Glomerular visceral epithelial cell (primary cell): ENCODE measurements around the gene KCNMA1.

Experiments used
- DNase-seq: peaks from one replicate; pipeline ENCODE4 v3.0.0-alpha.2; 2016; ENCODE audit errors: extremely low spot score

Gene KCNMA1

DNA sequence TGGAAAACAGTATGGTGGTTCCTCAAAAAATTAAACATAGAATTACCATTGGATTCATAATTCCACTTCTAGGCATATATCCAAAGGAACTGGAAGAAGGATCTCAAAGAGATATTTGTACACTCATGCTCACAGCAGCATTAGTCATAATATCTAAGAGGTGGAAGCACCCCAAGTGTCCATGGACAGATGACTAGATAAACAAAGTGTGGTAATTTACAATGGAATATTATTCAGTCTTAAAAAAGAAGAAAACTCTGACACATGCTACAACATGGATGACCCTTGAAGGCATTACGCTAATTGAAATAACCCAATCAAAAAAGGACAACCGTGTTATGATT, 594.2 kb downstream of the KCNMA1 start:
- no peak for DNase-seq

DNA sequence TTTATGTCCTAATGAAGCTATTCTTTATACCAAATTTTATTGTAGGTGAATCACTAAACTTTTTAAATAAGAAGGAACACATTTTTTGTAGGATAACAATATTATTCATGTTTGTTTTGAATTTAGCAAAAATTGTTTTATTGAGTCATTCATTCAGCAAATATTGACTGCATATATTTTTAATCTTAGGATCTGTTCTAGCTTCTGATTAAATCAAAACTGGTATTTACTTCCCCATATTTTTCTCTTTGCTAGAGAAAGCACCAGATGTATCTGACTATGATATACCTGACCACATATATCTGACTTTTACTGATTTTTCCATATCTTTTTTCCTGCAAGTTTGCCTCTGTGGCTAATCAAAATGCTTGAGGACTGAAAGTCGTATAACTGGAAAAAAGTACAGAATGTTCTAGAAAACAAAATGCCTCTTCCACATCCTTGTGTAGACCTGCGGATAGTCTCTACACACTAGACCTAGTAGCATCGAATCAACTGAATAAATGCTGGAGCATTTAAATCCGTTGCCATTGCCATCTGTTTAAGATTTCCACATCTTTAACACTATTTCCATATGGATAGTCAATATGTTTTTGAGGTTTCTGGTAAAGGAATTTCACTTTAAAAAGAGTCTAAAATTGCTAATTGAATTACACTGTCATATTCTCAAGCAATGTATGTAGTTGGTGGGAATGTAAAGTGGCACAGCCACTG, 594.7 kb downstream of the KCNMA1 start:
- no peak for DNase-seq

DNA sequence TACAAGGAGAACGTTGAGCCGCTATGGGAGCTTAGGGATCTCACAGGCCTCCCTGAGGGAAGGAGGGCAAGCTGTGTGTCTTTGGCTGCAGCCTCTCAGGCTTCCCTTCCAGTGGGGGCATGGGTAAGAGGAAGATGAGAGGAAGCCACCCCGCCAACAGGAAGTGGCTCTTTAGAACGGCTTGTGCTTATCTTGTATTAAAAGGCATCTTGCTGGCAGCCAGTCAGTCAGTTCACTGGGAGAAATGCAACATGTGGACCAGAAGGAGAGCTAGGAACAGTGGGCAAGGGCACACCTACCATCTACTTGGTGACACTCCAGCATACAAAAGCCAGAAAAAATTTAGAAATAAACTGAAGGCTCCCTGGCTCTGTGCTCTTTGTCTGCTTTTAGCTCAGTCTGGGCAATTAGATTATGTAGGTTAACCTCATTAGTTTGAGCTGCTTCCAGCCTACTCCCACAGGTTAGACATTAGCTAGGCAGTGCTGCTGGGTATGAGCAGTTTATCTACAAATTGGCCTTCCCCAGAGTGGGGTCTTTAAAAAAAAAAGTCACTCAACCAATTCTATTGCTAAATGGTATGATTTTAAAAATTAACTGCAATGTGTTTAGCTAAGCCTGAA, 595.9 kb downstream of the KCNMA1 start:
- no peak for DNase-seq

DNA sequence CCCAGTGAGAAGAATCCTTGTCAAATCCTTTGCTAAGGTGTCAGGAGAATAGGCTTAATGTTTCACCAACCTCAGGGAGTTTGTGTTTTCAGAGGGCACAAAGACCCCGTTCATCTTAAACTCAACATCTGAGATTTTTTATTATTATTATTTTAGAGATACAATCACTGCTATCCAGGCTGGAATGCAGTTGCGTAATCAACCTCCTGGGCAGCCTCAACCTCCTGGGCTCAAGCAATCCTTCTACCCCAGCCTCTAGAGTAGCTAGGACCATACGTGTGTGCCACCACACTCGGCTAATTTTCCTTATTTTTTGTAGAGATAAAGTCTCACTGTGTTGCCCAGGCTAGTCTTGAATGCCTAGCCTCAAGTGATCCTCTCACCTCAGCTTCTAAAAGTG, 599.2 kb downstream of the KCNMA1 start:
- no peak for DNase-seq

DNA sequence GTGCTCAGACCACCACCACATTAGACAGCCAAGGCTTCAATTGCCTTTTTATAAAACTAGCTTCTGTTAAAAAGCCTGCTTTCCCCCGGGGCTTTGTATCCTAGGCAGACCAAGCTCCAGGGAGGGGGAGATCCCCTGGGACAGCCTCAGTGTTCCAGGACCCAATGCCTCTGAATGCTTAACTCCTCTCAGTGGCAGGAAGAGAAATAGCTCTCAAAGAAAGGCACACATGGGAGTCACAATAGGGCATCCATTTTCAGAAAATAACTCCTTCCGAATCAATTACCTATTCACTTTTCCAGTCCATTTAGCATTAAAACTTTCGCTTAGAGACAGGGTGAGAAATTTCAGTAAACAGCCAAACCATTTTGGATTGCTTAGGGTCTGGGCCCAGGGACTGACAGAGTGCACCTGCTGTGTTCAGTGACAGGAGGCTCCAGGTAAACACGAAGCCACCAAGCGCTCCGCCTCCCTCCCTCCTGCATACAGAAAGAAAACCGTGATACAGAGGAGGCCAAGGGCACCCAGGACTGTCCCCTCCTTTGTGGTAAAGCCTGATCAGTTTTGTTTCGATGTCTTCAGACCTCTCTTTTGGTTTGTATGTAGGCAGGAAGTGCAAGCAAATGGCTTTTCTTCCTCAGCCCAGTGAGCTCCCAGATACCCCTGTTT, 599.7 kb downstream of the KCNMA1 start:
- DNase-seq = no peak

DNA sequence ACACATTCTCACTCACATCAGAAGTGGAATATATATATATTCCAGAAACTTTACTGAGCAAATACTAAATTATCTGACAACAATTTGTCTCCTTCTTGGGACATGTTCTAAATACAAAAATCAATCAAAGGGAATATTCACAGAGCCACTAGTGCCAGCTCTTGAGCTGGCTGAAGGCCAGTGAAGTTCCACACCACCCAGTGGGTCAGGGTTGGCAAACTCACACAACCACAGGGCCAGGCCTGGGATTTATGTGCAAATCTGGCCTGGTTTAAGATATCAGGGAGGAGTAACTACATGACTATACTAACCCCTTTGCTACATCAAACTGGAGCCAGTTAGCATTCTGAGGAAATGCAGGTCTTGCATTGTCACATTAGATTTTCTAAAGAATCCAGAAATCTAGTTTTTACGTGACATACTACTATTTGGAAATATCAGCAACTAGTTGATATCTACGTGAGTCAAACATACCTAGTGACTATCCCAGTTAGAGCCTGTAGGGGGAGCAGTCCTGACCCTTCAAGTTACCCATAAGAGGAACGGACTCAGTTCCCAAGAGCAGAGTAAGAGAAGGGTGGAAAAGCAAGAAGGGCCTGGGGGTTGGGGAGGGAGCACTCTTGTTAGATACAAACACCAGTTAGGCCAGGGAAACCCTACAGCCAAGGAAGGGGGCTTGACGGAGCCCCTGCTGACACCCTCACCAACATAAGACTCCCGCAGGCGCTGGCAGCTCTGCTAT, 600.4 kb downstream of the KCNMA1 start:
- no peak for DNase-seq

DNA sequence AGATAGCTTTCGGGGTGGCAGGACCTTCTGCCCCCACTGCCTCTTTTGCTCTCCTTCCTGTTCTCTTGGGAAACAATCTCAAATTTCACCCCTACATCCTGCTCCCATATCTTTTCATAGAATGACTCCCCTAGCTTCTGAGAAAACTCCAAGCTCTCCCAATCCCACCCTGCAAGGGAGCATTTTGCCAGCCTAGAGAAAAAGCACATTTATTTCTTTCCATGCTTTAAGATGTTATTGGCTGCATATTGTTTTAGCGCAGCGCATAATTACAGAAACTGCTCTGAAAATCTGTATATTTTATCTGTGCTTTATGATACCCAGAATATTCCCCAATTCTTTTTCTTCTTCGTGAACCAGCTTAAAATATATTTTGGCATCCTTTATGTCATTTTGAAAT, 601.3 kb downstream of the KCNMA1 start:
- no peak for DNase-seq

DNA sequence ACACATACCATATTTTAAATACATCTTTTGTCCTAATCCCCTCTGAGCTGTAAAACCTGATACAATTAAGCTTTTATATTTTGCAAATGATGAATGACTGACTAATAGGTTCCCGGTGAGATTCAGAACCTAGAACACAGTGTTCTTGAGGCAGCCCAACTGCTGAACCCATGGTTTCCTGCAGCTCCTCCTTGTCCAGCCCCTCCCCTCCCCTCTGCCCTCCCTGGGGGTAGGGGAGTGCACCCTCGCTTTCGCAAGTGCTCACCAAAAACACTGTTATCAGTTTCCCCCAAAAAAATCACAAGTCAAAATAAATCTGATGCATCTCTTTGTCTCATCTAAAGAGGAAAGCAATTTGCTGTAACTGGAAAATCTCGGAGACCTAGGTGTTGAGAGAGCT, 602.8 kb downstream of the KCNMA1 start:
- DNase-seq = no peak

DNA sequence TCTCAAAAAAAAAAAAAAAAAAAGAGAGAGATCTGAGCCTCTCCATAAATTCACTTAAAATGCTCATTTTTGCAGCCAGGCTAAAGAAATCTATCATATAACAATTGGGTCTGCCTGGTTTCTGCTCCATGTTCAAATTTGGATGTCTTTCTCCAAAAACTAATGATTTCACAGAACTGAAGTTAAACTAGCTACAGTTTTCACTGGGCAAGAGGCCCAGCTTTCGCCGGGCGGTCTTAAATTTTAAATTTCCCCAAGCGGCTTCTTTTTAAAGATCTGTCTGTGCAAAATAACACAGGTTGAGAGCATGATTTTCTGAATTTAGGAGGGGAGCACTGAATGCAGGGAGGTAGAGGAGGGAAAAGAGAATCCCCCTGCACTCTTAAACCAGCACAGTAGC, 603.4 kb downstream of the KCNMA1 start:
- no peak for DNase-seq

DNA sequence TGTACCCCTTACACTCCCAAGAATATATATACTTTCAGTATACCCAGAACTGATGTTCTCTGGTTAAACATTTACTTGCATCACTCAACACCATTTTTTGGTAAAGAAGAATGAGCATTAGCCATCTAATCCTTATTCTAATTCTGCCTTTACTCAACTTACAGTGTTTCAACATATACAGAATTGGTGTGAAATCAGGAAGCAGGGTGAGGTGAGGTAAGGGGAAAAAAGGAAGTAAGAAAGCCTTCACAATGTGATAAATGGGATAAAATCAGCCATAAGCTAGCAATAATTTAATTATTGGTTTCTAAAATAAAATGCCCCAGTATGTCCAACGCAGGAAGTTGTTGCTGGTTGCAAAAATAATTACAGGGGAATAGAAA, 605.4 kb downstream of the KCNMA1 start:
- no peak for DNase-seq

DNA sequence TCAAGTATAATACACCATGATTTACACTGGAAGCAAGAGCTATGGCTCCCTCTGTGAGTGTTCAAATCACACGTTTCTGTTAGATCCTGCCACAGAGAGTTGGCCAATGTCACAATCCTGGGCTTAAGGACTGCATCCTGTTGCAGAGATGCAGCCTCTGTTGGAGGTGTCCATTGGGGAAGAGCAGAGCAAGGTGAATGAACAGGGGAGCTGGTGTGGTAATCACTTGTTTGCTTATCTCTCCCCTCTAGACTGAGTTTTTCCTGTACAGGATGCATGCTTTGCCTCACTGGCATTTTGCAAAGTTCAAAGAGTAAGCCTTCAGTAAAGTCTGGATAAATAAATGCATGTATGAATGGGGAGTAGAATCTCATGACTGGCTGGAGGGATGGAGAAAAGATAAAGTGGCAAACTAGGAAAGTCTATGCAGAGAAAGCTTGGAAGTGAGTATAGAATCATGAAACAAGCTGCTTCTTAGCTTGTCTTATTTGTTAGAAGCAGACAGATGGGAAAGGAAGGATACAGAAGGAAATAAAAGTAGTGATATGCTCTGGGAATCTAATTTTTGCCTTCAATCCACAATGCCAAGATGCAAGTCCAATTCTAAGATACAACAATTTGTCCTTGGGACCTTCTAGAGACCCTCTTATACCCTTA, 605.9 kb downstream of the KCNMA1 start:
- no peak for DNase-seq

DNA sequence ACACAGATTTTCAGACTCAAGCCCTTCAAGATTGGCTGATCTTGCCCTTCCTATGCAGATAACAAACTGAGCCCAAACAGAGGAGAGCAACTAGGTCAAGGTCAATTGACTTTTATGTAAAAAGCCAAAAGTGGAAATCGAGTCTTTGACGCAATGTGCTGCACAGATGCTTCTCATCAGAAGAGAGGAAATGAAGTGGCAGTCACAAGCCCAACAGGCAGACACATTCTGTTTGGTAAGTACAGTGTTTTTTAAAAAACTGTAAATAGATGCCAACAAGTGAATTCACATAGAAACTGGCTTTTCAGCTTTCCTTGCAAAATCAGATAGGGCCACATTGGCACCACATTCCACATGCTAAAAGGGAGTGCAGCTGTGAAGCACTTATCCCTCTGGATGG, 606.6 kb downstream of the KCNMA1 start:
- DNase-seq = no peak

DNA sequence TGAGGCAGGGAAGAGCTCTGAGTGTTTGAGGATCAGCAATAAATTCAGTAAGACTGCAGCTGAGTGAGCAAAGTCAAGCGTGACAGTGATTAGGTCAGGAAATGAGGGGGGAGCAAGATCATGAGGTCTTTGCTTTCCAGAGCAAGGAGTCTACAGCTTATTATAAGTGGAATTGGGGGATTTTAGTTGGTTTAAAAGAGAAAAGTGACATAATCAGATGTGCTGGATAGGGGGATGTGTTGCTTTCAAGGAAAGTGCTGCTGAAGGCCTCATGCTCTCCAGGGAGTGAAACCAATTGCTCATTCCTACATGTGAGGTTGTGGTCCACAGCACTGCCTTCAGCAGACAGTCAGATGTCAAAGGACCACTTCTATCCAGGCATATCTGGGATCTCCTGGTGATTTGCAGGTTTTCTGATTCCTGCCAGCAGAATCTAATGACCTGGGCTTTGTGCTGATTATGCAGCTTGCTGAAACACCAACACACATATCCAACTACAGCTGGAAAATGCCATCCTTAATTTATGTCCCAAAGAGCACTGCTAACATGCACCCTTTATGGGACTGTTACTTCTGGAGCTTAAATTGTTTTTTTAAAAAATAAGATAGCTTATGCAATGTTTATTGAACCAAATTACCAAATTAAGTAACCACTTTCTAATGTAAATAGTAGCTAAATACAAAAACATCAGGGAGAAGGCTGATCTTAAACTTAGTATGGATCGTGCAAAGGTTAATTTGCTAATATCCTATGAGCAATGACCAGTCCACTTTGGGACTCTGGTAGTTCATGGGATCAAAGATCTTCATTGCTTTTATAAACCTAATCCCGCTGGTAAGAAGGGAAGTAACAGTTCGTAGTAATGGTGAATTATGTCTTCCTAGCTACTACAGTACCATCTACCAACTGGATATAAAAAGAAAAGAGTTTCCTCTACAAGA, 607.6 kb downstream of the KCNMA1 start:
- peak; percentile 18 for DNase-seq

DNA sequence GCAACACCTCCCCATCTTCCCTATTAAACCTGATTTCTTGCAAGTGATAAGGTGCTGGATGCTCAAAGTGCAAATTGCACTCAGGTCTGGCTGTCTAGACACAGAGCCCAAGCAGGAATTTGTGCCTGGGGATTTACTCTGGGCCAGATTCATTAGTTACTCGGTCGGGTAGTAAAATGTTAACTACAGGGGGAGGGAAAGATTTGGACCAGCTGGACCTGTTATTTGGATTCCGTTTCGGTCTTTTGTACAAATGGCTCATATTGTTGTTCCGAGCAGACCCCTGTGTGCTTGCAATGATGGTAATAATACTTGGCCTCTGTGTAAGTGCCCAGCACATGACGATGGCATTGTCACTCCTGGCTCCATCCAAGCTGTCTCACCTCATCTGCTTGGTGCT, 609.6 kb downstream of the KCNMA1 start:
- DNase-seq = no peak

DNA sequence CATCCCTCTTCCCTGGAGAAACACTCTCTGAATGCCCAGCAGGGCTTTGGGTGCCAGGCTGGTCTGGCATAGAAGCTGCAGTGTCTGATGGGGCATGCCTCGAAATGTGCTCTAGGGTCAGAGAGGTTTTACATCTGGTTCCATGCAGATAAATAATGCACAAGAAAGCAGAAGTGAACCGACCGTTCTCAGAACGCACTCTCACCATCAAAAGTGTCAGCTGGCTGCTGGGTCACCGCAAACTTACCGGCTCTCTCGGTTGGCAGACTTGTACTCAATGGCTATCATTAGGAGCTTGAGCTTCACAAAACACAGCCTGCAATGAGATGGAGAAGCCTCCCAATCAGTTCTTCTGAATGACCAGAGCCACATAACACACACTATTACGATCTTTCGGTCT, 610.0 kb downstream of the KCNMA1 start:
- no peak for DNase-seq

DNA sequence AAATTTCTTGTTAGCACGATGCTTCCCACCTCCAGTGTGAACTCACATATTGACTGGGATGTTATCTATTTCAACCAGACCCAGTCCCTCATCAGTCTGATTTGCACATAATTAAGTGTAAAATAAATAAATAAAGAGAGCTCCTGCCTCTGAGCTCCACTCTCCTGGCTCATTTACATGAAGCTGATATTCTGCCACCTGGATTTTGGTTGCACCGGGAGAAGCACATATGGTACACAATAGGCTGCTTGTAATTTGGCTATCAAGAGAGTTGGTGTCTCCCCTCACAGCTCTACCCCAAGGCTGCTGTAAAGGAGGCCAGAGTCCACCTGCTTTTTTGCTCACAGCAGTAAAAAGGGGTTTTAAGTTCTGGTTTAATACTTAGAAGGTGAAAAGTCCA, 610.5 kb downstream of the KCNMA1 start:
- no peak for DNase-seq

DNA sequence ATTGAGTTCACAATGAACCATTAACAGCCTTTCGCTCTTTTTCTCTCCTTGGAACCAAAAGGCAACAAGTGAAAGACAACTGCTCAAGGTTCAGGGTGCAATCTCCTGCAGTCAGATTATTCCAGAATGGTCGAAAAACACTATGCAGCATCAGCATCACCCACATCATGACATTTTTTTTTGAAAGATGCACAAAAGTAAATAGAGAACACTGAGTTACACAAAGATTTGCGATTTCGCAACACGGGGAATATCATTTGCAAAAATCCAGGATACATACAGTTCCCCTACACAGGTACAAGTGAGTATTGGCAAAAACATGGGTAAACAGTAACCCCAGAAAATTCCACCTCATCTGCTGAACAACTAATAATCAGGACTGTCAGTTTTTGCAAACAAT, 611.5 kb downstream of the KCNMA1 start:
- no peak for DNase-seq

DNA sequence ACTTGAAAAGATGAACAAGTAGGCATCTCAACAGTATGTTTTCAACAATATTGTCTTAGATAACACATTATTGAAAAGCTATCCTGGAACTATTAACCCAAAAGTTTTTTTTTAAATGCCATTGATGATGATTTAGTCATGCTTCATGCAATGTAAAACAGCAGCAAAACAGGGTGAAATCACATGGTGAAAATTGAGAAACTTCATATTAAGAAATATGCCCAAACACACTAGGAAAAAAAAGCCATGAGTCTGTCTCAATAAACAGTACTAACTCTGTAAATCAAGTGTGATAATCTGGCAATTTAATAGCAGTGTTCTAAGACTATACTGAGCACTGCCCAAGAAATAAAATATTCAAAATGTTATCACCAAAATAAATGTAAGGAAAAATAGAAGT, 613.1 kb downstream of the KCNMA1 start:
- no peak for DNase-seq

DNA sequence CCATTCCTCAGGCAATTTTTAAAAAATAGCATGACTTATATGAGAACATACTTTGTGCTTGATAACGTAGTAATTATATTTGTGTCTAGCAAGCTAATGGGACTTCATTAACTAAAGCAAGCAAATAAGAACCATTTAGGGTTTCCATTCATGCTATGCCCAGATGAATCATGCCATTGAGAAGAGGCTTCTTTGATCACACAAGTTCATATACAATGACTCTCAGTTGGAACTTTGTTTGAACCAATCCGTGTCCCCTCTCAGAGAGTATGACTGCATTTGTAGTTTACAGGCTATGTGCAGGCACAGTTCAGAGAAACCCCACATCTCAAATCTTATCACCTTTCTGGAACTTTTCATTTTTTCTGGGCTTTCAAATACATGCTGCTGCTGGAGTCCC, 614.2 kb downstream of the KCNMA1 start:
- no peak for DNase-seq

DNA sequence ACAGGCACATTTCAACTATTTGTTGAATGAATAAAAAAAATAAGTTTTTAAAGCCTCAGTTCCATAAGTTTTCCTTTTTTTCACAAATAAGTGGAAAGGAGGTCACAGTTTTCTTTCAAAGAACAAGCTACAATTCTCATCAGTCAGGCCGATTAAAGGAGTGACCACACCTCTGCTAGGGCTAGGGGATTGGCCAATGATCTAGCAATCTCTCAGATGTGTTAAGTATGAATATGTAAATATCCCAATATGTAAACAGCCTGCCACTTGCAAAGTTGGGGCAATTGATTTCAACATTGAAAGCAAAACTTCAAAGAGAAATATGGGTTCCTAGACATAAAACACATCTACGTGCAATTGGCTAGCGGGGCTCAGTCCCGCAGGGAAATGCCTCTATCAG, 614.9 kb downstream of the KCNMA1 start:
- DNase-seq = no peak

DNA sequence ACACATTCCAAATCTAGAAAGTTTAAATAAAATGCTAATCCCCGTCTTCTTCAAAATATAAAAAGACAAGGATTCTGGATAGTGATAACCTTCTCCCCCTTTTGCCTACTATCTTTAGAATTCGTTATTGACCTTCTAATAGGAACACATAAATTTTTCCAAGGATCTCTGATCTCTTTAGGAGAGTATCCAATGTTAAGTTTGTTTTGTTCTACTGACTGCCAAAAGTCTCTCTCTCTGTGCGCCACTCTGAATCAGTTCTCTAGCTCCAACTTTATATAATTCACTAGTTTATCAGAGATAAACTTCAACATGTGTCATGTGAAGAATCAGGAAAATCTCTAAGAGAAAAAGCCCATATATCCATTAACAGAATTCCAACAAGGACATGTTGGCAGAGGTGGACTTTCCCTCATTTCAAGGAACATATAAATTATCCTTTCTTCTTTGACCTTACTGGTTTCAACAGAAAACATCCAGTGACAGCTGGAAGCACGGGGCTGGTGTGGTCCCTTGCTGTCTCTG, 615.6 kb downstream of the KCNMA1 start:
- no peak for DNase-seq
